ENCODE data around the gene DYDC1. TPM values are rescaled to one million over a fixed set of nuclear protein-coding genes. Genes with fewer than 3 reads are reported as not detected.
"Not testable (repeated sequence)": the region's sequence is repeated elsewhere in the genome, so short reads cannot be mapped to it uniquely, and the experiment has no call there.

Gene DYDC1
- total RNA-seq, 2 donors from 2014 or later, result not detected

DNA sequence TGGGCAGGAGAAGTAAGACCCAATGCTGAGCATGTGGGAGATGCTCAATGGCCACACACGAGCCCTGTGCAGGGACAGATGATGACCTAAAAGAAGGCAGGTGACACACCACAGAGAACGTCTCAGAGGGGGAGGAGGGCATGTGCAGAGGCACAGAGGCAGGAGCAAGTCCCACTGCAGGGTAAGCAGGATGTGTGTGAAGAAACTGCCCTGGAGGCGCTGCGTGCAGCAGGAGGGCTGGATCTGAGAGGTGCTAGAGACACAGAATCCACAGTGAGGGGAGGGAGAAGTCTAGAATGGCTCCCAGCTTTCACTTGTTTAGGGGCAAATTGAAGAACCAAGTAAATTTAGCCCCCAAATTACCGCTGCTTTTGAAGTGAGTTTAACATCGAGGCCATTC lies 14.9 kb upstream of the DYDC1 start:
- H3K27me3 Mint-ChIP-seq, result peaks cover 4 to 5% of the 10 kb centered on the region in 2 donors
- peaks cover 13% of the 10 kb centered on the region for H3K36me3 Mint-ChIP-seq
- DNase-seq (ENCODE audit: low spot score) (no peak), ATAC-seq (no peak)
- H3K9me3 Mint-ChIP-seq, result peaks cover 8% of the 10 kb centered on the region
- no peaks in the 10 kb centered on the region for H3K4me1 Mint-ChIP-seq (ENCODE audit: low read depth in 2 of 2)
- H3K4me3 Mint-ChIP-seq, result no peak overlapping the region
- H3K27ac Mint-ChIP-seq, result no peak overlapping the region

- peaks cover 15% of the 10 kb centered on the region in 2 donors for H3K27me3 Mint-ChIP-seq
- H3K9me3 Mint-ChIP-seq, result peaks cover 8% of the 10 kb centered on the region
- H3K36me3 Mint-ChIP-seq, result peaks cover 13% of the 10 kb centered on the region
- H3K4me1 Mint-ChIP-seq (ENCODE audit: low read depth in 2 of 2), result no peaks in the 10 kb centered on the region
- H3K27ac Mint-ChIP-seq, result no peak overlapping the region
- no peak overlapping the region for H3K4me3 Mint-ChIP-seq
- no peak for ATAC-seq
- no peak for DNase-seq (ENCODE audit: low spot score)
These were observed 9.0 kb upstream of the DYDC1 start for GRCh38 chr10:80365510-80365909.

DNA sequence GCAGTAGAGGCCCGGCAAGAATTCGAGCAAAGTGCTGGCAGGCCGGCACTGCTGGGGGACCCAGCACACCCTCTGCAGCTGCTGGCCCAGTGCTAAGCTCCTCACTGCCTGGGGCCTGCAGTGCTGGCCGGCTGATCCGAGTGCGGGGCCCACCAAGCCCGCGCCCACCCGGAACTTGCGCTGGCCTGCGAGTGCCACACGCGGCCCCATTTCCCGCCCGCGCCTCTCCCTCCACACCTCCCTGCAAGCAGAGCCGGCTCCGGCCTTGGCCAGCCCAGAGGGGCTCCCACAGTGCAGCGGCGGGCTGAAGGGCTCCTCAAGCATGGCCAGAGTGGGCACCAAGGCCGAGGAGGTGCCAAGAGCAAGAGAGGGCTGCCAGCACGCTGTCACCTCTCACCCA lies 3.1 kb upstream of the DYDC1 start:
- H3K4me1 Mint-ChIP-seq (ENCODE audit: low read depth in 2 of 2), result peaks cover 0 to 6% of the 10 kb centered on the region in 2 donors
- H3K27me3 Mint-ChIP-seq, result peaks cover 31 to 33% of the 10 kb centered on the region in 2 donors
- H3K4me3 Mint-ChIP-seq, result no peak overlapping the region
- H3K36me3 Mint-ChIP-seq, result no peaks in the 10 kb centered on the region
- DNase-seq (ENCODE audit: low spot score) (no peak), ATAC-seq (peak in 1 of 2 donors; percentile 25)
- H3K9me3 Mint-ChIP-seq, result no peaks in the 10 kb centered on the region
- H3K27ac Mint-ChIP-seq, result no peak overlapping the region

DNA sequence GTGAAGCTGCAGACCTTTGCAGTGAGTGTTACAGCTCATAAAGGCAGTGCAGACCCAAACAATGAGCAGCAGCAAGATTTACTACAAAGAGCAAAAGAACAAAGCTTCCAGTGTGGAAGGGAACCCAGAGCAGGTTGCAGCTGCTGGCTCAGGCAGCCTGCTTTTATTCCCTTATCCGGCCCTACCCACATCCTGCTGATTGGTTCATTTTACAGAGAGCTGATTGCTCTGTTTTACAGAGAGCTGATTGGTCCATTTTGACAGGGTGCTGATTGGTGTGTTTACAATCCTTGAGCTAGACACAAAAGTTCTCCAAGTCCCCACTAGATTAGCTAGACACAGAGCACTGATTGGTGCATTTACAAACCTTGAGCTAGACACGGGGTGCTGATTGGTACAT lies 2.4 kb upstream of the DYDC1 start:
- H3K27me3 Mint-ChIP-seq, result peaks cover 29 to 30% of the 10 kb centered on the region in 2 donors
- H3K27ac Mint-ChIP-seq; H3K36me3 Mint-ChIP-seq; H3K4me3 Mint-ChIP-seq; H3K4me1 Mint-ChIP-seq (ENCODE audit: low read depth in 2 of 2); ATAC-seq; H3K9me3 Mint-ChIP-seq; DNase-seq (ENCODE audit: low spot score): not testable (repeated sequence)

GRCh38 chr10:80357851-80358125 lies 1.2 kb upstream of the DYDC1 start:
- peaks cover 0 to 6% of the 10 kb centered on the region in 2 donors for H3K4me1 Mint-ChIP-seq (ENCODE audit: low read depth in 2 of 2)
- H3K4me3 Mint-ChIP-seq, result no peak overlapping the region
- H3K9me3 Mint-ChIP-seq, result no peaks in the 10 kb centered on the region
- no peak for ATAC-seq
- DNase-seq (ENCODE audit: low spot score), result no peak
- H3K27ac Mint-ChIP-seq, result no peak overlapping the region
- peaks cover 27 to 30% of the 10 kb centered on the region in 2 donors for H3K27me3 Mint-ChIP-seq
- H3K36me3 Mint-ChIP-seq, result no peaks in the 10 kb centered on the region

- Mint-ChIP-seq H3K36me3 (no peaks in the 10 kb centered on the region), H3K4me1 (ENCODE audit: low read depth in 2 of 2) (peaks cover 0 to 6% of the 10 kb centered on the region in 2 donors), H3K27ac (no peak overlapping the region), H3K27me3 (peaks cover 25 to 30% of the 10 kb centered on the region in 2 donors), H3K4me3 (peak overlapping the region; percentile 64), H3K9me3 (no peaks in the 10 kb centered on the region)
- ATAC-seq (peak in 1 of 2 donors; percentile 14), DNase-seq (ENCODE audit: low spot score) (no peak)
These were observed 665 bp upstream of the DYDC1 start for GRCh38 chr10:80356989-80357850.

DNA sequence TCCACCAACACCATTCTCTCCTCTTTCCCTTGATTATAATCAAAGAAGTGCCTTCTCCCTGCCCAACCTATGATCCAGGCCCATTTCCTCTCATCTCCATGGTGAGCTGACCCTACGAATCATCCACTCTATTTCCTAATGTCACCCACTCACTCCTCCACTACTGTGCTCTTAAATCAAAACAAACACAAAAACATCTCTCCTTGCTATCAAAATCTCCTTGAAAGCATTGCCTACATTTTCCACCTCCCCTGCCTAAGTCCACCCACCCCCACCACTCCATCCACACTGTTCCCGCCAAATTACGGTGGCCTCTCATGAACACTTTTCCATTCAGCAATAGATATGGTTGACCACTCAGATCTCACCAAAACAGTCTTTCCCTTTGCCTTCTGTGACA lies 5.3 kb downstream of the DYDC1 start:
- H3K4me1 Mint-ChIP-seq (ENCODE audit: low read depth in 2 of 2), result no peaks in the 10 kb centered on the region
- no peak overlapping the region for H3K4me3 Mint-ChIP-seq
- no peak overlapping the region for H3K27ac Mint-ChIP-seq
- ATAC-seq (no peak), DNase-seq (ENCODE audit: low spot score) (no peak)
- peaks cover 25 to 28% of the 10 kb centered on the region in 2 donors for H3K27me3 Mint-ChIP-seq
- no peaks in the 10 kb centered on the region for H3K36me3 Mint-ChIP-seq
- H3K9me3 Mint-ChIP-seq, result no peaks in the 10 kb centered on the region

DNA sequence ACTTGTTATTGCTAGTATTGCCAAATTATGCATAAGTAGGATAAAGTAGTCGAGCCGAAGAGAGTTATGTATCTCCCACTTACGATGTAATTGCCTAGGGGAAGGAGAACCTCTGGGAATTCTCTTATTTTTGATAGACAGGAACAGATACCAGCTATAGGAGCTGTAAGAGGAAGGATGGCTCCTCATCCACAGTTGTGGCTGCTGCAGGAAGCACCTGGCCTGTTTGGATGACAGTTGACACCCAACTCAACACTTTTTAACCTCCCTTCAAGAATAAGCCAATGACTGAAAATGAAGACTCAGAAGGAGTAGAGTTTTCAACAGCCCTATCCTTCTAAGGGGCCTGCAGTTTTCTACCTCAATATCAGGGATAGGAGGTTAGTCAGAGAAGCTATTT lies 6.3 kb downstream of the DYDC1 start:
- Mint-ChIP-seq H3K9me3 (no peaks in the 10 kb centered on the region), H3K4me3 (no peak overlapping the region), H3K27ac (no peak overlapping the region), H3K27me3 (peaks cover 20 to 21% of the 10 kb centered on the region in 2 donors), H3K36me3 (no peaks in the 10 kb centered on the region), H3K4me1 (ENCODE audit: low read depth in 2 of 2) (no peaks in the 10 kb centered on the region)
- DNase-seq (ENCODE audit: low spot score), result no peak
- no peak for ATAC-seq

DNA sequence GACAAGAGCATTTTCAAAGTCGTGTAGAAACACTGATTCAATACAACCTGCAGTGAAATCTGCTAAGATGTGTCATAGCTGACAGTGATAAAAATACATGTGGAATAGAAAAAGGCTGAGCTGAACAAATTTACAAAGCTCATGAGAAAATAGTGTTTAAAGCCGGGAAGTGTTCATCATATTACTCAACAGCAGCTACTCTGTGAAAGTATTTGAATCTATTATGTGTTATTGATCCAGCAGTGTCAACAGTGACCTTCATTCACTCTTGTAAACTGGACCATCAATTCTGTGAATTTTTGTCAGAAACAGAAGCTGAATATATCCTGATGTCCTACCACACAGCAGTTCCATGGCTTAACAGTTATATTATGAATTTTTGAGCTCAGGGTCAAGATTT lies 11.6 kb downstream of the DYDC1 start:
- ATAC-seq (no peak), DNase-seq (ENCODE audit: low spot score) (no peak)
- H3K36me3 Mint-ChIP-seq, result no peaks in the 10 kb centered on the region
- no peak overlapping the region for H3K4me3 Mint-ChIP-seq
- peaks cover 0 to 5% of the 10 kb centered on the region in 2 donors for H3K27me3 Mint-ChIP-seq
- no peaks in the 10 kb centered on the region for H3K4me1 Mint-ChIP-seq (ENCODE audit: low read depth in 2 of 2)
- no peaks in the 10 kb centered on the region for H3K9me3 Mint-ChIP-seq
- no peak overlapping the region for H3K27ac Mint-ChIP-seq

- no peak for DNase-seq (ENCODE audit: low spot score)
- Mint-ChIP-seq H3K27ac (no peak overlapping the region), H3K4me3 (no peak overlapping the region), H3K36me3 (no peaks in the 10 kb centered on the region), H3K9me3 (no peaks in the 10 kb centered on the region), H3K4me1 (ENCODE audit: low read depth in 2 of 2) (no peaks in the 10 kb centered on the region), H3K27me3 (peaks cover 0 to 5% of the 10 kb centered on the region in 2 donors)
- ATAC-seq, result no peak
These were observed 12.3 kb downstream of the DYDC1 start for GRCh38 chr10:80344276-80344675.

DNA sequence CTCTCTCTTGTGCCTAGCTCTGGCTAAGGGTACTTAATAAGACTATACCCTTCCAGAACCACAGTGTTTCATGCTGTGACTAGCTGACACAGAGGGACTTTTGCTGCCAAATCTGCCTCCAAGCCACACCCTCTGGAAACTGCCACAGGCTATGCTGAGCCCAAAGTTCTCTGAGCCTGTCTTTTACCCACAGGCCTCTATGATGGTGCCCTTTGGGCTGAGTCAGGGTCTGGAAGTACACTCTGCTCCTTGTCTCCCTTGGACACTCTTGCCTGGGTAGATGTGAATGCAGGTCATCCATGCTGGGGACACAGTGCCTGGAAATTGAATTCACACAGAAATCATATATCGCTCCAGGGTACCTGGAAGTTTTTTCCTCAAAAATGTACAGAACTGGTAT lies 22.6 kb downstream of the DYDC1 start:
- no peak for DNase-seq (ENCODE audit: low spot score)
- H3K36me3 Mint-ChIP-seq, result no peaks in the 10 kb centered on the region
- H3K4me1 Mint-ChIP-seq (ENCODE audit: low read depth in 2 of 2), result no peaks in the 10 kb centered on the region
- no peaks in the 10 kb centered on the region for H3K9me3 Mint-ChIP-seq
- peak in 1 of 2 donors; percentile 53 for ATAC-seq
- peaks cover 8 to 13% of the 10 kb centered on the region in 2 donors for H3K27me3 Mint-ChIP-seq
- no peak overlapping the region for H3K4me3 Mint-ChIP-seq
- H3K27ac Mint-ChIP-seq, result no peak overlapping the region

GRCh38 chr10:80324891-80325364 lies 31.6 kb downstream of the DYDC1 start:
- Mint-ChIP-seq H3K4me1 (ENCODE audit: low read depth in 2 of 2) (no peaks in the 10 kb centered on the region), H3K27me3 (peaks cover 2 to 7% of the 10 kb centered on the region in 2 donors), H3K36me3 (no peaks in the 10 kb centered on the region), H3K4me3 (no peak overlapping the region), H3K27ac (no peak overlapping the region), H3K9me3 (no peaks in the 10 kb centered on the region)
- ATAC-seq (no peak), DNase-seq (ENCODE audit: low spot score) (no peak)

GRCh38 chr10:80324086-80324485 lies 32.5 kb downstream of the DYDC1 start:
- no peak overlapping the region for H3K27ac Mint-ChIP-seq
- H3K36me3 Mint-ChIP-seq, result no peaks in the 10 kb centered on the region
- H3K4me3 Mint-ChIP-seq, result no peak overlapping the region
- ATAC-seq, result no peak
- peaks cover 2 to 12% of the 10 kb centered on the region in 2 donors for H3K27me3 Mint-ChIP-seq
- no peak for DNase-seq (ENCODE audit: low spot score)
- H3K4me1 Mint-ChIP-seq (ENCODE audit: low read depth in 2 of 2), result no peaks in the 10 kb centered on the region
- H3K9me3 Mint-ChIP-seq, result no peaks in the 10 kb centered on the region

DNA sequence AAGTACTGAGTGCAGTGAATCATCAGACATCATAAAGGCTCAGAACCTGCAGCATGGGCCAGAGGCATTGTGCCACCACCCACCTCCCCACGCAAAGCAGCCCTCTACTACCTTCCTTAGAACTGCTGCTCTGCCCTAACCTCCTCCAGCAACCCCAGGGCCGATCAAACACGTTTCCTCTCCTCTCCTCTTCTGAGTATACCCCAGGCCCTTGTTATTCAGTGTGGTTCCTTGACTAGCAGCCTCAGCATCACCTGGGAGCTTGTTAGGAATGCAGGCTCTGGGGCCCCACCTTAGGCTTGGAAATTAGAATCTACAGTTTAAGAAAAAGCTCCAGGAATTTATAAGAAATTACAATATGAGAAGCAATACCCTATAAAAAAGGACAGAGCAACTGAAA lies 33.2 kb downstream of the DYDC1 start:
- Mint-ChIP-seq H3K9me3 (no peaks in the 10 kb centered on the region), H3K27me3 (peaks cover 2 to 12% of the 10 kb centered on the region in 2 donors), H3K27ac (no peak overlapping the region), H3K36me3 (no peaks in the 10 kb centered on the region), H3K4me3 (no peak overlapping the region), H3K4me1 (ENCODE audit: low read depth in 2 of 2) (no peaks in the 10 kb centered on the region)
- ATAC-seq, result no peak
- no peak for DNase-seq (ENCODE audit: low spot score)

- H3K27me3 Mint-ChIP-seq, result peaks cover 2 to 15% of the 10 kb centered on the region in 2 donors
- DNase-seq (ENCODE audit: low spot score) (no peak), ATAC-seq (no peak)
- no peak overlapping the region for H3K4me3 Mint-ChIP-seq
- no peaks in the 10 kb centered on the region for H3K4me1 Mint-ChIP-seq (ENCODE audit: low read depth in 2 of 2)
- H3K27ac Mint-ChIP-seq, result no peak overlapping the region
- H3K36me3 Mint-ChIP-seq, result no peaks in the 10 kb centered on the region
- no peaks in the 10 kb centered on the region for H3K9me3 Mint-ChIP-seq
These were observed 33.8 kb downstream of the DYDC1 start for GRCh38 chr10:80322711-80323110.

All from natural killer cell treated with Interleukin-12 subunit alpha and Interleukin-12 subunit beta and Interleukin-15 and Interleukin-18, amount 100 ng/mL, for 72 hours (primary cell).